HEK293T (cell line): ENCODE data around the gene NODAL.

Source experiments
- CTCF ChIA-PET: fragments of 350-600 bp; formaldehyde crosslinking; extraction: SDS; loops from one replicate; lab custom pipeline; 2021; ENCODE audit warnings: antibody characterized with exemption, inconsistent platforms; lab: Yijun Ruan, JAX
- POLR2A ChIA-PET: fragments of 350-600 bp; formaldehyde crosslinking; extraction: SDS; loops from one replicate; lab custom pipeline; 2020; ENCODE audit warnings: antibody characterized with exemption, inconsistent platforms; lab: Yijun Ruan, JAX
- DNase-seq: peaks from one replicate; pipeline ENCODE4 v3.0.0; 2012; ENCODE audit warnings: mixed read lengths; ENCODE audit errors: extremely low spot score
- ARNT ChIP-seq: fragments of 450-650 bp; IDR thresholded peaks from 2 replicates; pipeline ENCODE4 v1.6.1; 2017; ENCODE audit warnings: mild to moderate bottlenecking
- BHLHE40 ChIP-seq: fragments of 450-650 bp; IDR thresholded peaks from 2 replicates; pipeline ENCODE4 v1.6.1; 2016; ENCODE audit warnings: mild to moderate bottlenecking, moderate library complexity, borderline replicate concordance
- CTBP1 ChIP-seq: fragments of 450-650 bp; IDR thresholded peaks from 2 replicates; pipeline ENCODE4 v1.6.1; 2016; ENCODE audit warnings: borderline replicate concordance
- ELF4 ChIP-seq: fragments of 450-650 bp; IDR thresholded peaks from 2 replicates; pipeline ENCODE4 v1.6.1; 2017; ENCODE audit warnings: antibody characterized with exemption
- FOXA1 ChIP-seq: fragments of 450-650 bp; IDR thresholded peaks from 2 replicates; pipeline ENCODE4 v1.6.1; 2016; ENCODE audit warnings: mild to moderate bottlenecking
- FOXK2 ChIP-seq: fragments of 450-650 bp; IDR thresholded peaks from 2 replicates; pipeline ENCODE4 v1.6.1; 2016; ENCODE audit warnings: mild to moderate bottlenecking
- FOXM1 ChIP-seq: fragments of 450-650 bp; IDR thresholded peaks from 2 replicates; pipeline ENCODE4 v1.6.1; 2017; ENCODE audit warnings: mild to moderate bottlenecking, borderline replicate concordance
- HDGF ChIP-seq: fragments of 450-650 bp; IDR thresholded peaks from 2 replicates; pipeline ENCODE4 v1.6.1; 2017; ENCODE audit warnings: antibody characterized with exemption, borderline replicate concordance
- L3MBTL2 ChIP-seq: fragments of 450-650 bp; conservative IDR thresholded peaks from 2 replicates; pipeline ENCODE4 v1.6.1; 2016; ENCODE audit warnings: mild to moderate bottlenecking
- LEF1 ChIP-seq: fragments of 450-650 bp; IDR thresholded peaks from 2 replicates; pipeline ENCODE4 v1.6.1; 2017; ENCODE audit warnings: mild to moderate bottlenecking, borderline replicate concordance
- NFRKB ChIP-seq: fragments of 450-650 bp; IDR thresholded peaks from 2 replicates; pipeline ENCODE4 v1.6.1; 2016; ENCODE audit warnings: mild to moderate bottlenecking, moderate library complexity
- PKNOX1 ChIP-seq: fragments of 450-650 bp; IDR thresholded peaks from 2 replicates; pipeline ENCODE4 v1.6.1; 2016
- SP1 ChIP-seq: fragments of 450-650 bp; IDR thresholded peaks from 2 replicates; pipeline ENCODE4 v1.6.1; 2017
- SUZ12 ChIP-seq: fragments of 450-650 bp; IDR thresholded peaks from 2 replicates; pipeline ENCODE4 v1.6.1; 2016; ENCODE audit warnings: mild to moderate bottlenecking
- TARDBP ChIP-seq: fragments of 450-650 bp; IDR thresholded peaks from 2 replicates; pipeline ENCODE4 v1.6.1; 2016
- ZNF384 ChIP-seq: fragments of 450-650 bp; IDR thresholded peaks from 2 replicates; pipeline ENCODE4 v1.6.1; 2016

The NODAL gene

GRCh38 chr10:70417568-70417967 lies 23.9 kb downstream of the NODAL start:
- CTCF ChIA-PET: no interaction called here

GRCh38 chr10:70412356-70412755 lies 29.1 kb downstream of the NODAL start:
- TF ChIP-seq NFRKB (no peak), ARNT (no peak), FOXM1 (no peak), FOXA1 (no peak), LEF1 (no peak), L3MBTL2 (no peak), BHLHE40 (no peak), TARDBP (no peak), PKNOX1 (no peak), ELF4 (no peak), HDGF (no peak), FOXK2 (no peak), SP1 (no peak), ZNF384 (no peak), CTBP1 (no peak), SUZ12 (no peak)
- CTCF ChIA-PET: no interaction called here
- POLR2A ChIA-PET: interaction anchor here (2.1 kb wide), 1 partner anchor 8 kb away, joined by 10 read pairs; the partner anchor contains the start of gene EIF4EBP2
- no peak for DNase-seq

More at GRCh38 chr10:70417568-70417967, 23.9 kb downstream of the NODAL start:
- DNase-seq: no peak
- POLR2A ChIA-PET: interaction anchor here (0.7 kb wide), 1 partner anchor 13 kb away, joined by 3 read pairs; the partner anchor contains the start of gene EIF4EBP2
- TF ChIP-seq ELF4: no peak
- TF ChIP-seq FOXA1: no peak
- TF ChIP-seq NFRKB: no peak
- TF ChIP-seq PKNOX1: no peak
- no peak for TF ChIP-seq SP1
- no peak for TF ChIP-seq ARNT
- no peak for TF ChIP-seq TARDBP
- TF ChIP-seq LEF1: no peak
- TF ChIP-seq FOXK2: no peak
- no peak for TF ChIP-seq BHLHE40
- TF ChIP-seq ZNF384: no peak

- TF ChIP-seq TARDBP (no peak), L3MBTL2 (no peak), ARNT (no peak), ELF4 (no peak), BHLHE40 (no peak), SUZ12 (no peak), FOXK2 (no peak), ZNF384 (no peak)
- no peak for DNase-seq
- CTCF ChIA-PET: no interaction called here
- POLR2A ChIA-PET: no interaction called here
These were observed 30.9 kb downstream of the NODAL start for GRCh38 chr10:70410608-70411007.

- TF ChIP-seq FOXA1: no peak
- no peak for TF ChIP-seq TARDBP
- TF ChIP-seq BHLHE40: no peak
- no peak for TF ChIP-seq ZNF384
- no peak for TF ChIP-seq ELF4
- no peak for TF ChIP-seq PKNOX1
- TF ChIP-seq ARNT: no peak
- no peak for TF ChIP-seq NFRKB
- no peak for TF ChIP-seq SUZ12
- TF ChIP-seq SP1: no peak
- no peak for TF ChIP-seq LEF1
- TF ChIP-seq FOXK2: no peak
- TF ChIP-seq CTBP1: no peak
- TF ChIP-seq HDGF: no peak
- no peak for TF ChIP-seq FOXM1
- TF ChIP-seq L3MBTL2: no peak
- no peak for DNase-seq
- ChIA-PET POLR2A (no interaction called here), CTCF (no interaction called here)
These were observed 31.7 kb downstream of the NODAL start for GRCh38 chr10:70409772-70410171.

- CTCF ChIA-PET: interaction anchor here (0.6 to 1.9 kb wide), 4 partner anchors 9 to 184 kb away, joined by 3 to 5 read pairs (median 4); no protein-coding TSS in a partner anchor
- peak; percentile 50 for DNase-seq
- POLR2A ChIA-PET: interaction anchor here (1.0 to 2.1 kb wide), 8 partner anchors 8 to 259 kb away, joined by 3 to 10 read pairs (median 4); partner anchors contain the start of genes PPA1 and TYSND1
- TF ChIP-seq L3MBTL2: peak; percentile 49; the same call in 1 of the 2 replicates
- TF ChIP-seq FOXM1: no peak
These were observed 36.2 kb downstream of the NODAL start for GRCh38 chr10:70405037-70405824.

GRCh38 chr10:70404787-70405036 lies 36.8 kb downstream of the NODAL start:
- TF ChIP-seq FOXK2 (no peak), LEF1 (no peak), BHLHE40 (no peak), PKNOX1 (no peak), FOXM1 (no peak), ARNT (no peak), SUZ12 (no peak), SP1 (no peak), ZNF384 (no peak), L3MBTL2 (no peak), CTBP1 (no peak), HDGF (no peak), FOXA1 (no peak)
- POLR2A ChIA-PET: interaction anchor here (1.0 to 2.1 kb wide), 14 partner anchors 9 to 259 kb away, joined by 3 to 10 read pairs (median 4); partner anchors contain the start of genes LRRC20, PPA1, SAR1A and TYSND1
- CTCF ChIA-PET: interaction anchor here (0.6 to 1.9 kb wide), 3 partner anchors 40 to 183 kb away, joined by 3 to 5 read pairs (median 4); no protein-coding TSS in a partner anchor
- no peak for DNase-seq
